ENCODE data around the gene ITGB8. TPM values are rescaled to one million over a fixed set of nuclear protein-coding genes. Genes with fewer than 3 reads are reported as not detected.

The ITGB8 gene
- total RNA-seq, 1 donor from 2014 or later: 10.5 TPM

- TF ChIP-seq CTCF (IDR thresholded peaks at IDR 0.05; ENCODE audit: insufficient read depth, low read length, severe bottlenecking): no peak
- DNase-seq (ENCODE audit: low read depth) (no peak), FAIRE-seq (no peak)
- Histone ChIP-seq H3K4me3 (ENCODE audit: low read depth, low read length) (no peak overlapping the region), H3K36me3 (ENCODE audit: control insufficient read depth, insufficient read depth, low read length) (no peaks in the 10 kb centered on the region), H3K27me3 (ENCODE audit: control insufficient read depth, insufficient read depth, low read length) (no peaks in the 10 kb centered on the region)
Observed at GRCh38 chr7:20287317-20287716, 43.4 kb upstream of the ITGB8 start.

DNA sequence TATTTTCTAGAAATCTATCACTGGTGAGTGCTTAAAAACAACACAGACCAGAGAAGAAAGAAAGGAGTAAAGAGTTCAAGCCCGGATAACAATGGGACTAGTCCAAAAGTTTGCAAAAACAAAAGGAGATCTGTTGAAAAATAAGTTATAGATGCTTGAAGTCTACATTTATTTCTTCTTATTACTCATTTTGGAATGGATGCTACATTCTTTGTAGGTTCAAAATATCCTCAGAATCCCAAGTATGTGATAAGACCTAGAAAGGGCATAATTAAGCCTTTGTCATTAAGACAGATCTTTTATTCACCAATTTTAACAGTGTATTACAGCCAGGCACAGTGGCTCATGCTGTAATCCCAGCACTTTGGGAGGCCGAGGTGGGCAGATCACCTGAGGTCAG lies 42.7 kb upstream of the ITGB8 start:
- DNase-seq (ENCODE audit: low read depth): no peak
- H3K36me3 ChIP-seq (ENCODE audit: control insufficient read depth, insufficient read depth, low read length): no peaks in the 10 kb centered on the region
- no peaks in the 10 kb centered on the region for H3K27me3 ChIP-seq (ENCODE audit: control insufficient read depth, insufficient read depth, low read length)
- no peak for FAIRE-seq
- H3K4me3 ChIP-seq (ENCODE audit: low read depth, low read length): no peak overlapping the region
- TF ChIP-seq CTCF (IDR thresholded peaks at IDR 0.05; ENCODE audit: insufficient read depth, low read length, severe bottlenecking): no peak

DNA sequence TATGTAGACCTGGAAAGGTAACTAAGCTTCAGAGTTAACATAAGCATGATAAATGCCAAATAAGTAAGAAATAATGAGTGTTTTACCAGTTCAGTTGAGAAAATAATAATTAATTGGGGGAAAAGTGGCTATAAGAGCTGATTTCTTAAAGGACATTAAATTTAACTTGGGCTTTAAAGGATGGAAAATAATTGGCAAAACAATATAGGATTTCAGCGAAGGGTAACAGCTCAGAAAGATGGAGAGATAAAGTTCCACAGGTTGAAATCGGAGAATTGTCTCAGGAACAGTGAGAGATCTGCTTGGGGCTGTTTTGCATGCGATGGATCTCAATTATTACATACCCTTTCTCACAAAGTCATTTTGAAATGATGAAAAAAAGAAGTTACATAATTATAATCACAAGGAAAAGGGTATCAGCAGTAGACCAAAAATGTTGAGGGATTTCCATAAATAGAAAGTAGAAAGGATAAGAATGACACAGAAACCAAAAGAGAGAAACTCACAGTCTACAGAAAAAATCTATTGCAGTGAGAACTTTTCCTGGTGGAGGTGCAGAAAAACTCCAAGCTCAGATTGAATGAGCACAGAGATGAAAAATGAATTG lies 40.1 kb upstream of the ITGB8 start:
- no peaks in the 10 kb centered on the region for H3K27me3 ChIP-seq (ENCODE audit: control insufficient read depth, insufficient read depth, low read length)
- DNase-seq (ENCODE audit: low read depth) (no peak), FAIRE-seq (no peak)
- no peak overlapping the region for H3K4me3 ChIP-seq (ENCODE audit: low read depth, low read length)
- TF ChIP-seq CTCF (IDR thresholded peaks at IDR 0.05; ENCODE audit: insufficient read depth, low read length, severe bottlenecking): no peak
- H3K36me3 ChIP-seq (ENCODE audit: control insufficient read depth, insufficient read depth, low read length): no peaks in the 10 kb centered on the region

DNA sequence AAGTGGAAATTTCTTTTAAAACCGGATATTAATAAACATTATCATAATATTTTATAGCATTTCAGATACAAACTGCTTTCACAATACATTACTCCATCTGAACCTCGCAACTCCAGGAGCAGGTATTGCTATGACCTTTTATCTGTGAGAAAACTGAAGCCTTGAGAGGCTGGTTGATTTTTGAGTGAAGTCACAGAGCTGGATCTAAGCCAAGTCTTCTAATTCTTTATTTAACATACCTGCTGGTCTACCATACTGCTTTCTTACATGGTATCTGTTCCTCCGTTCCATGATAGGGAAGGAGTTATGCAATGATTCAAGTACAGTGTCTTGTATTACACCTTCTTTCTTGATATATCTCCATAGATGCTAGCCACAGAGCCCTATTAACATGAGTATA lies 37.4 kb upstream of the ITGB8 start:
- Histone ChIP-seq H3K4me3 (ENCODE audit: low read depth, low read length) (no peak overlapping the region), H3K27me3 (ENCODE audit: control insufficient read depth, insufficient read depth, low read length) (no peaks in the 10 kb centered on the region), H3K36me3 (ENCODE audit: control insufficient read depth, insufficient read depth, low read length) (no peaks in the 10 kb centered on the region)
- DNase-seq (ENCODE audit: low read depth): no peak
- no peak for TF ChIP-seq CTCF (IDR thresholded peaks at IDR 0.05; ENCODE audit: insufficient read depth, low read length, severe bottlenecking)
- FAIRE-seq: no peak

GRCh38 chr7:20296444-20296843 lies 34.3 kb upstream of the ITGB8 start:
- TF ChIP-seq CTCF (IDR thresholded peaks at IDR 0.05; ENCODE audit: insufficient read depth, low read length, severe bottlenecking): no peak
- no peak overlapping the region for H3K4me3 ChIP-seq (ENCODE audit: low read depth, low read length)
- H3K27me3 ChIP-seq (ENCODE audit: control insufficient read depth, insufficient read depth, low read length): no peaks in the 10 kb centered on the region
- H3K36me3 ChIP-seq (ENCODE audit: control insufficient read depth, insufficient read depth, low read length): no peaks in the 10 kb centered on the region
- FAIRE-seq: no peak
- peak; percentile 79 for DNase-seq (ENCODE audit: low read depth)

DNA sequence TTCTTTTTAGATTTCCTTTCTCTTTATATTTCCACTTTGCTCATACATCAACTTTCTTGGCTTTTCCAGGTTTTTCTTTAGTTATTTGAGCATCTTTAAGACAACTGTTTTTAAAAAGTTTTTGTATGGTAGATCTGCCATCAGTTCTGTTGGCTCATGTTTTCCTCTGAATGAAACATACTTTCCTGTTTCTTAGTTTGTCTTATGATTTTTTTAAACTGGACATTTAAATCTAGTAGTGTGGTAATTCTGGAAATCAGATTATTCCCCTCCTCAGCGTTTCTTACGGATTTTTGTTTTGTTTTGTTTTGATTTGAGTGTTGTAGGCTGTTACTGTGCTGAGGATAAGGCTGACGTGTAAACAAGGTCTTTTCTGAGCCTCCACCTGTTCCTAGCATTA lies 33.8 kb upstream of the ITGB8 start:
- H3K4me3 ChIP-seq (ENCODE audit: low read depth, low read length): no peak overlapping the region
- TF ChIP-seq CTCF (IDR thresholded peaks at IDR 0.05; ENCODE audit: insufficient read depth, low read length, severe bottlenecking): no peak
- H3K36me3 ChIP-seq (ENCODE audit: control insufficient read depth, insufficient read depth, low read length): no peaks in the 10 kb centered on the region
- FAIRE-seq: no peak
- H3K27me3 ChIP-seq (ENCODE audit: control insufficient read depth, insufficient read depth, low read length): no peaks in the 10 kb centered on the region
- DNase-seq (ENCODE audit: low read depth): no peak
